Omental fat pad (tissue), 4 donors: Measurements from ENCODE around the gene LRRN4CL. TPM values are rescaled to one million over a fixed set of nuclear protein-coding genes. Genes with fewer than 3 reads are reported as not detected.
"Not testable (repeated sequence)": the region's sequence is repeated elsewhere in the genome, so short reads cannot be mapped to it uniquely, and the experiment has no call there.

Experiments
- ATAC-seq: fragments of 150-250 bp; one replicate; pipeline ENCODE4 v1.9.1; 2016; ENCODE audit warnings: mild to moderate bottlenecking, moderate library complexity; ENCODE audit not compliant: low FRiP score
- DNase-seq: peaks from one replicate; pipeline ENCODE4 v3.0.0-alpha.2; 2019; ENCODE audit warnings: low spot score
- CTCF ChIP-seq, 3 donors: fragments of 450-650 bp; IDR thresholded peaks; one replicate each; pipeline ENCODE4 v1.5.1; 2016 to 2017; ENCODE audit warnings: antibody characterized with exemption in 3 of 3, mild to moderate bottlenecking in 3 of 3, moderate library complexity in 2 of 3
- total RNA-seq, 4 donors: library from RNA; depleted of rRNA; stranded (reverse); fragments of >200 nt; gene quantifications; one replicate each; pipeline ENCODE4 v1.1.0, GENCODE V29; 2016

LRRN4CL gene
- total RNA-seq, 4 donors from 2014 or later, result 30.9 to 49.3 (median 44.5) TPM

GRCh38 chr11:62680825-62681240, 8.5 kb downstream of the LRRN4CL start:
- ATAC-seq (peak; percentile 70), DNase-seq (no peak)
- no peak for TF ChIP-seq CTCF (IDR thresholded peaks at IDR 0.05)

GRCh38 chr11:62678770-62679696, 10.3 kb downstream of the LRRN4CL start, which contains the start of gene UBXN1:
Gene UBXN1 (minus strand): TSS chr11:62679073. CDS start chr11:62678923, 150 bp downstream.
- DNase-seq, result peak; percentile 87
- ATAC-seq, result peak; percentile 93
- TF ChIP-seq CTCF (IDR thresholded peaks at IDR 0.05), result no peak

GRCh38 chr11:62678433-62678769, 10.9 kb downstream of the LRRN4CL start:
- DNase-seq, result no peak
- no peak for ATAC-seq
- no peak for TF ChIP-seq CTCF (IDR thresholded peaks at IDR 0.05)

- DNase-seq (no peak), ATAC-seq (no peak)
- TF ChIP-seq CTCF (IDR thresholded peaks at IDR 0.05), result no peak
Measured at GRCh38 chr11:62677714-62678113, 11.6 kb downstream of the LRRN4CL start.

GRCh38 chr11:62677156-62677555, 12.2 kb downstream of the LRRN4CL start:
- ATAC-seq (no peak), DNase-seq (no peak)
- no peak for TF ChIP-seq CTCF (IDR thresholded peaks at IDR 0.05)

- no peak for TF ChIP-seq CTCF (IDR thresholded peaks at IDR 0.05)
- no peak for DNase-seq
- ATAC-seq, result no peak
Measured at GRCh38 chr11:62676698-62677097, 12.6 kb downstream of the LRRN4CL start.

GRCh38 chr11:62675415-62675814, 13.9 kb downstream of the LRRN4CL start:
- not testable (repeated sequence) for DNase-seq, ATAC-seq
